ENCODE measurements around the gene CH25H. TPM values are rescaled to one million over a fixed set of nuclear protein-coding genes. Genes with fewer than 3 reads are reported as not detected.
A peak's percentile ranks its signal among the peaks of the same experiment; 100 is the strongest.

Gene CH25H
- total RNA-seq, 4 donors from 2014 or later, result 0.68 to 4.2 (median 1.1) TPM

- 97% methylated on average over 2 of the region's 2 CpGs for WGBS
- Histone ChIP-seq H3K4me1 (peaks cover 8% of the 10 kb centered on the region), H3K4me3 (no peak overlapping the region), H3K36me3 (peaks cover 5% of the 10 kb centered on the region), H3K9me3 (no peaks in the 10 kb centered on the region), H3K27me3 (no peaks in the 10 kb centered on the region), H3K27ac (no peak overlapping the region)
- no peak for DNase-seq (ENCODE audit: low spot score in 2 of 2)
- no peak for TF ChIP-seq EP300 (IDR thresholded peaks at IDR 0.05)
- TF ChIP-seq POLR2A (IDR thresholded peaks at IDR 0.05), result no peak
- no peak for TF ChIP-seq CTCF (IDR thresholded peaks at IDR 0.05)
- no peak for TF ChIP-seq POLR2AphosphoS5 (IDR thresholded peaks at IDR 0.05)
These were observed 8.9 kb upstream of the CH25H start for GRCh38 chr10:89216056-89216455.

DNA sequence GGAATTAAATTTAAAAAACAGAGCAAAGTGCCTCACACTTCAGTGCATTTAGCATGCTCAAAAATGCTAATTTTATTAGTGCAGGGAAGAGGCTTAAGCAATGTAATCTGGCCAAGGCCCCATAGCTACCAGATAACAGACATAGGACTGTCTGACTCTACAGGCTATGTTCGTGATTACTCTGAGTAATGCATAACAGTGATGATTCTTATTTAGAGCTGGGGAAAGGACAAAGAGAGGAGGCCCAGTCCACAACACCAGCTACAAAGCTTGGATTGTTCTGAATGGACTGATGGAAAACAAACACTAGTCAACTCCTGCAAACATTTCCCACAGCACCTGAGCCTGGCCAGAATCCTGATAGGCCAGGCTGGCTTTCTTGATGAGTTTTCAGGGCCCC is 8.4 kb upstream of the CH25H start:
- 87% methylated on average over 1 of the region's 1 CpG for WGBS
- H3K4me1 ChIP-seq, result peaks cover 8% of the 10 kb centered on the region
- TF ChIP-seq CTCF (IDR thresholded peaks at IDR 0.05), result no peak
- no peak for TF ChIP-seq POLR2A (IDR thresholded peaks at IDR 0.05)
- TF ChIP-seq EP300 (IDR thresholded peaks at IDR 0.05), result no peak
- no peak for TF ChIP-seq POLR2AphosphoS5 (IDR thresholded peaks at IDR 0.05)

GRCh38 chr10:89214566-89215165 is 7.5 kb upstream of the CH25H start:
- no peak for DNase-seq (ENCODE audit: low spot score in 2 of 2)
- H3K9me3 ChIP-seq, result no peaks in the 10 kb centered on the region
- H3K27ac ChIP-seq, result no peak overlapping the region
- H3K4me1 ChIP-seq, result peaks cover 8% of the 10 kb centered on the region
- H3K27me3 ChIP-seq, result no peaks in the 10 kb centered on the region
- WGBS, result 85% methylated on average over 8 of the region's 8 CpGs
- TF ChIP-seq CTCF (IDR thresholded peaks at IDR 0.05), result no peak
- TF ChIP-seq POLR2AphosphoS5 (IDR thresholded peaks at IDR 0.05), result no peak
- no peak for TF ChIP-seq POLR2A (IDR thresholded peaks at IDR 0.05)
- no peak overlapping the region for H3K4me3 ChIP-seq
- H3K36me3 ChIP-seq, result peaks cover 5% of the 10 kb centered on the region

More for the DNA sequence above, 8.4 kb upstream of the CH25H start:
- Histone ChIP-seq H3K9me3 (no peaks in the 10 kb centered on the region), H3K36me3 (peaks cover 5% of the 10 kb centered on the region), H3K4me3 (no peak overlapping the region), H3K27me3 (no peaks in the 10 kb centered on the region), H3K27ac (no peak overlapping the region)
- no peak for DNase-seq (ENCODE audit: low spot score in 2 of 2)

DNA sequence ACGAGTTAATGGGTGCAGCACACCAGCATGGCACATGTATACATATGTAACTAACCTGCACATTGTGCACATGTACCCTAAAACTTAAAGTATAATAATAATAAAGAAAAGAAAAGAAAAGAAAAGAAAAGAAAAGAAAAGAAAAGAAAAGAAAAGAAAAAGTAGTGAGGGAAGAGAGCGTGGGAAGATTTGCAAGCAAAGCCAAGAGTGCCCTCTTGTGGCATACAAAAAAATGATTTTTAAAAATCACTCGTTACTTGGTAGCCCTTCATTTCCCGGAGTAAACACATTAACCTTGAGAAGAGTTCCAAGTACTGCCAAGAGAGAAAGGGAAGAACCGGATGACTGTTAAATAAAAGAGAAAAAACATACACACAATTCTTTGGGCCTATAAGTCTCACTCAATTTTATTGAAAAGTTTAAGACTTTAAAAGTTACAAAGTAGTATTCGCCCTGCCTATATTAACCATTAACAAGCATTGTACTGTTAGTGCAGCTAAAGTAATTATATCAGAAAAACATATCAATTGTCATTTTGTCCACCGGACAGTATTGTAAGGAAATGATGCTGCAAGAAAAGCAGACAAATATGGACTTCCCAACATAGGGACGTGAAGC is 6.2 kb upstream of the CH25H start:
- no peak for TF ChIP-seq POLR2AphosphoS5 (IDR thresholded peaks at IDR 0.05)
- peak; percentile 54 to 74 for TF ChIP-seq CTCF (IDR thresholded peaks at IDR 0.05)
- TF ChIP-seq EP300 (IDR thresholded peaks at IDR 0.05), result no peak
- no peak for DNase-seq (ENCODE audit: low spot score in 2 of 2)
- peaks cover 3% of the 10 kb centered on the region for H3K27me3 ChIP-seq
- H3K36me3 ChIP-seq, result peaks cover 5% of the 10 kb centered on the region
- H3K4me1 ChIP-seq, result peaks cover 11% of the 10 kb centered on the region
- WGBS, result 39% methylated on average over 8 of the region's 8 CpGs
- H3K4me3 ChIP-seq, result no peak overlapping the region
- no peak overlapping the region for H3K27ac ChIP-seq
- H3K9me3 ChIP-seq, result no peaks in the 10 kb centered on the region

DNA sequence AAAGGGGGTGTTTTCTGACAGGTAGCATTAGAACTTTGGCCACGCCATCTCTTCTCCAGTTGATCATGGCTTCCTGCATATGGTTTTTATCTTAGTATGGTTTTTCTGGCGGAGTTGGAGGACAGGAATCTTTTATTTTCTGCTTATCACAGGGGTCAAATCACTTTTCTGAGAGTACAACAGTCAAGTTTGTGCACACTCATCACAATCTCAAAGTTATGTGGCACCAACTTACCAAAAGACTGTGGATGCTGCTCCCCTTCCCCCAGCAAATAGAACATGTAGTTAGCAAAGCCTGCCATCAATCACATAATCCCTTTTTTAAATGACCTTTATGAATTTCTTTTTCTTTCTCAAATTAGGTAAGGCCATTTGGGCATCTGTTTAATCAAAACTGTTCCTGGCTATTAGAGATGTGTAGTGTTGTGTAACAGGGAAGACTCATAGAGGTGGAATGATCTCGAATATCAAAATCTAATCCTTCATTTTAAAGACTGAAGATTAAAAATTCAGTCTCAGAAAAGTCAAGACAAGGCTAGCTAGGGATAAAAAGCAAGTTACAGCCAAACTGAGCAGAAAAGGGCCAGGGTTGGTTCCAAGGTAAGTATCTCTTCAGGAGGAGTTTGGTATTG is 3.8 kb upstream of the CH25H start:
- peaks cover 9% of the 10 kb centered on the region for H3K27me3 ChIP-seq
- no peak overlapping the region for H3K27ac ChIP-seq
- peaks cover 5% of the 10 kb centered on the region for H3K36me3 ChIP-seq
- H3K9me3 ChIP-seq, result no peaks in the 10 kb centered on the region
- no peak overlapping the region for H3K4me3 ChIP-seq
- TF ChIP-seq EP300 (IDR thresholded peaks at IDR 0.05) (no peak), CTCF (IDR thresholded peaks at IDR 0.05) (no peak), POLR2A (IDR thresholded peaks at IDR 0.05) (no peak), POLR2AphosphoS5 (IDR thresholded peaks at IDR 0.05) (no peak)
- DNase-seq (ENCODE audit: low spot score in 2 of 2), result no peak
- H3K4me1 ChIP-seq, result peaks cover 26% of the 10 kb centered on the region
- 92% methylated on average over 3 of the region's 3 CpGs for WGBS
